Dermis microvascular lymphatic vessel endothelial cell (primary cell): ENCODE measurements around the gene VEGFA. TPM values are rescaled to one million over a fixed set of nuclear protein-coding genes. Genes with fewer than 3 reads are reported as not detected.

Experiments used
- DNase-seq, 2 donors: peaks; one replicate each; pipeline versions ENCODE4 v3.0.0 to v3.0.0-alpha.2; 2010; ENCODE audit warnings: low read depth in 2 of 2
- total RNA-seq: library from RNA; depleted of rRNA; stranded (reverse); fragments of >200 nt; gene quantifications from 2 replicates; pipeline ENCODE4 v1.2.1, GENCODE V29; 2014

The VEGFA gene
- 4.5 and 6.7 TPM in 2 replicates for total RNA-seq

DNA sequence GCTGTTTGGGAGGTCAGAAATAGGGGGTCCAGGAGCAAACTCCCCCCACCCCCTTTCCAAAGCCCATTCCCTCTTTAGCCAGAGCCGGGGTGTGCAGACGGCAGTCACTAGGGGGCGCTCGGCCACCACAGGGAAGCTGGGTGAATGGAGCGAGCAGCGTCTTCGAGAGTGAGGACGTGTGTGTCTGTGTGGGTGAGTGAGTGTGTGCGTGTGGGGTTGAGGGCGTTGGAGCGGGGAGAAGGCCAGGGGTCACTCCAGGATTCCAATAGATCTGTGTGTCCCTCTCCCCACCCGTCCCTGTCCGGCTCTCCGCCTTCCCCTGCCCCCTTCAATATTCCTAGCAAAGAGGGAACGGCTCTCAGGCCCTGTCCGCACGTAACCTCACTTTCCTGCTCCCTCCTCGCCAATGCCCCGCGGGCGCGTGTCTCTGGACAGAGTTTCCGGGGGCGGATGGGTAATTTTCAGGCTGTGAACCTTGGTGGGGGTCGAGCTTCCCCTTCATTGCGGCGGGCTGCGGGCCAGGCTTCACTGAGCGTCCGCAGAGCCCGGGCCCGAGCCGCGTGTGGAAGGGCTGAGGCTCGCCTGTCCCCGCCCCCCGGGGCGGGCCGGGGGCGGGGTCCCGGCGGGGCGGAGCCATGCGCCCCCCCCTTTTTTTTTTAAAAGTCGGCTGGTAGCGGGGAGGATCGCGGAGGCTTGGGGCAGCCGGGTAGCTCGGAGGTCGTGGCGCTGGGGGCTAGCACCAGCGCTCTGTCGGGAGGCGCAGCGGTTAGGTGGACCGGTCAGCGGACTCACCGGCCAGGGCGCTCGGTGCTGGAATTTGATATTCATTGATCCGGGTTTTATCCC lies at the start of gene VEGFA:
VEGFA (plus strand) TSS at position 686 of the 846 bp plus-strand sequence.
- peak; percentile 58 to 86 for DNase-seq

DNA sequence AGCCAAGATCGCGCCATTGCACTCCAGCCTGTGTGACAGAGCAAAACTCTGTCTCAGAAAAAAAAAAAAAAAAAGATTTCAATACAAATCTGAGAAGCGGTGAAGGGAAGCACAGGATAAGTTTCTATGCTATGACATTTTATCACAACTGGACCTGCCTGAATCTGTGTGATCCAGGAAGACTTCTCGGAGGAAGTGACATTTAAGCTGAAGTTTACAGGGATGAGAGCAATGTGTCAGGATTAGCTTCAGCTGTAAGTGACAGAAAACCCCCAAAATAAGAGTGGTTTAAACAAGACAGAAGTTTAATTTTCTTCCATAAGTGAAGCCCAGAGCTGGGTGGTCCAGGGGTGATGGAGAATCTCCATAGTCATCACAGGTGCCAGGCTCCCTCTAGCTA lies 49.0 kb upstream of the VEGFA start:
- DNase-seq, result no peak

DNA sequence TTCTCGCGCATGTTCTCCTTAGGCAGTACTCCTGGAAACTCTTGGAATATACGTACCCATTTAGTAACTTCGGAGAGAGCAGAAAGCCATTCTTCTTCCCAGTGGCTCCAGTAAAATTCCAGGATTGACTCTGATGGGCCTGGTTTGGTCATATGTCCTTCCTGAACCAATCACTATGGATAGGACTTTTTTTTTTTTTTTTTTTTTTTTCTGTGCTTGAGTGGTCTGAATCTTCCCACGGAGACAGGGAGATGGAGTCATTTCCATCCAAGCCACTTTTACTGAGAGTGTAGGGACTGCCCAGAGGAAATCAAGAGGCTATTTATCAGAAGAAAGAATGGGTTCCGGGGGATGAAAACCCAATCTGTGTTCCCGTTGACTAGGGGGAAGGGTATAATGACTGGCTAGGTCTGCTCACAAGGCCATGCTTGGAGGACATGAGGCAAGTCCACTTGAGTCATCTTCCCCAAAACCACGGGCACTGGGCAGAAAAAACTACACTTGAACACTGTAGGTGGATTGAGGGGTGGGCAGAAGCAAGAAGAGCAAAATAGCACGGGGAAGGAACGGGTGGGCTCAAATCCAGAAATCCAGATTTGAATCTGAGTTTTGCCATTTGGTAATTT lies 47.0 kb upstream of the VEGFA start:
- no peak for DNase-seq

DNA sequence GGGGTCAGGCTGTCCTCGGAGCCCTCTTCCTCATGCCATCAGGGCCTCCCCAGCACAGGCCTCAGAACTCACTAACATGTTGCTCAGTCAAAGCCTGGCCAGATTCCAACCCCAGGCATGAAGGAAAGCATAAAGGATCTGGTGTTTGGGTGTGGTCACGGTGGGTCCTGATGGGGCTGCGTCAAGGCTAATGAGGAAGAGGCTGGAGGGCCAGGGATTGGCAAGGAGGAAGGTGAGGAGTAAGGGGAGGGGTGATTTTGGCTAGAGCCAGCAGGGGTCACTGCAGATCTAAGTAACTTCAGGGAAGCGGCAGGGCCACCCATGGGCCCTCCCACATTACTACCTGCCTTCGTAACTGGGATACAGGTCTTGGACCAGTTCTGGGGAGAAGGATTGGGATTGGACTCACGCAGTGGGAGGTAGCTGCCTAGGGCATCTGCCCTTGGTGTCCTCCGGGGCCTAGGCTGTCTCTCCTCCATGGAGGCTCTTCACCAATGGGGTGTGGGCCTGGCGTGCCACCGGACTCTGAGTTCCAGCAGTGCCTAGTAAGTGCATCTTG lies 46.2 kb upstream of the VEGFA start:
- DNase-seq, result peak in 1 of 2 donors; percentile 75

DNA sequence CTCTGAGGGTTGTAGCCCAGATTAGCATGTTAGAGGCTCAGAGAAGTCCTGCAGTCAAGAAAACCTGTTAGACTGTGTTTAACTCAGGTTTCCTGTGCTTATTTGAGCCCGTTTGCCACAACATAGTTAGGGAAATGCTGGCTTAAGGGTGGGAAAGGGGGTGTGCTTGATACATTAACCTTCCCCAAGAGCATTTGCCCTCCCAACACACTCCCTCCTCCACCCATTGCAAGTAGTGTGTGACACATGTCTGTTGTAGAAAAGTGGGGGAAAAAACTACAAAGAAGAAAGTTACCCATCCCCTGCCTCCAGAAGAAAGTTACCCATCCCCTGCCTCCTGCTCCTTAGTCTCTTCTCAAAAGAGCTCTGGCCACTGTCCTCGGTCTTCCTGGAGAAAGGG lies 45.7 kb upstream of the VEGFA start:
- DNase-seq, result no peak

DNA sequence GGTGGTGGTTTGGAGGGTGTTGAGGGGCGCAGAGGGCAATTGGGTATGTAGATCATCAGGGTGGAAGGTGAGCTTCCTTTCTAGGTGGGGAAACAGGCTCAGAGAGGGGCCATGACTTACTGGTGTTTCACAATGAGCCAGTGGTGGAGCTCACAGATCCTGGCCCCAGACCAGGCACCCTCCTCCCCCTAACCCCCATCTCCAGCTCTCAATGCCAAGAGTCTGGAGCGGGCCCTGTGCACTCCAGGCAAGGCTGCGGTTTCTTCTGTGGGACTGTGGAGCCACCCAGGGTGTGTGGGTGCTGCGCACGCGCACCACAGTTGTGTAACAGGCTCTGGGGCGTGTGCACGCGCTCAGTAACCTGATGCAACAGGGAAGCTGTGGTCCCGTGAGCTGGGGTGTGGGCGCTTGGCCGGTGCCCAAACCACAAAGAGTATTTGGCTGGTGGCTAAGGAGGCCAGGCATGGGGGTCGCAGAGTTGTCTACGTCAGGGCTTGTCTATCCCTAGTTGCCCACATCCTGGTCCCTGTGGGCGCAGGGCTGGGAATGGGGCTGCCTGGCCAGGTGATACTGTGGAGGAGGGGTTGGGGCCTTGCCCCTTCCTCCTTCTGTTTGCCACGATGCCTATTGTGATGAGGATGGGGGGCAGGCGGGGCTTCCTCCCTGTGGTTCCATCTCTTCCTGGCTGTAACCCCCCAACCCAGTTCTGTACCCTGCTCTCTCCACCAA lies 44.9 kb upstream of the VEGFA start:
- DNase-seq, result no peak

DNA sequence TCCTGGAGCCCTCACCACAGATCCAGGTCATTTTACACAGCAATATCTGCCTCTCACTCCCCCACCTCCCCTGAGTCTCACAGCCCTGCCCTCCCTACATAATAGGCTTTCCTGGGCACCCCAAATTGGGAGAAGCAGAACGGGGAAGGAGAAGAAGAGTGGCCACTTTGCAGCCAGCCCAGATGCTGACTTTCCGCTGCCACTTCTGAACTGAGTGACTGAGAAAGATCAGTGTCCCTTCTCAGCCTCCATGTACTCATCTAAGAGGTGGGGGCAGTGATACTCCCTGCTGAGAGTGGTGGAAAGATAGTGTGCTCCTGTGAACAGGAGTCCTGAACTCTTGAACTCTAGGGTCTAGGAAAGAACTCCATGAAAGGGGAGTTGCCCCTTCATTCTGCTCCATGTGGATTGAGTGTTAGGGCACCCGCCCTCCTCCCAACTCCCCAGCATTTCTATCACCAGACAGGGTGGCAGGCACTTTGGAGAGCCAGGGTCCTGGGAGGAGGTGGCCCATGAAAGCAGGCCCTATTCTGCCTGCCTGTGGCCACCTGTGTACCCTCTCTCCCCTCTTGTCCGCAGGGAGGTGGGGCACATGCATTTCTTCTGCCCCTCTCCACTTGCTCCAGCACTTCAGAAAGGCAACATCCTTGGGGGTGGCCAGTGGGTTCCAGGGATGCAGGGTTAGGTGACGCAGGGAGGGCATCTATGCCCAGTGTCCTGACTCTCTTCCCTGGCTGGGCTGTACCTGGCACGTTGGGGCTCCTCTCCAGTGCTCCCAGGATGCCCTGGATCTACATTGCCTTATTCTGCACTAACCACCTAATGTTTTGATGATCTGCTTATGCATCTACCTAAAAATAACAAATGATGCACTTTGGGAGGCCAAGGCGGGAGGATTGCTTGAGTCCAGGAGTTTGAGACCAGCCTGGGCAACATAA lies 44.1 kb upstream of the VEGFA start:
- DNase-seq, result no peak

DNA sequence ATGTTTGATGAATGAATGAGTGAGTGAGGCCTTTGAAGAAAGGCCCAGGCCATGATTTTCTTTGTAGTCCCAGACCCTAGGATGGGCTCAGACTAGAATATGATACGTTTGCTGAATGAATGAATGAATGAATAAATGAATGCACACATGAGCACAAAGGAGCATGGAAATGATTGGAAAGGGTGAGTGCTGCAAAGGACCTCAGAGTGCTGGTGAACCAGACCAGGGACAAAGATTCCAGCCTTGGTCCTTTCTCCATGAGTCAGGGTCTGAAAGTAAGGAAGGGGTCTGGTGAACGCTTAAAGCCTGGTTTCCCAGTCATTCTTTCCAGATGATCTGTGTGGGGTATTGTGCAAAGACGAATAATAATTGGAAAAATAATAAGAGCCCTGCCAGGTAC lies 42.4 kb upstream of the VEGFA start:
- DNase-seq, result no peak

DNA sequence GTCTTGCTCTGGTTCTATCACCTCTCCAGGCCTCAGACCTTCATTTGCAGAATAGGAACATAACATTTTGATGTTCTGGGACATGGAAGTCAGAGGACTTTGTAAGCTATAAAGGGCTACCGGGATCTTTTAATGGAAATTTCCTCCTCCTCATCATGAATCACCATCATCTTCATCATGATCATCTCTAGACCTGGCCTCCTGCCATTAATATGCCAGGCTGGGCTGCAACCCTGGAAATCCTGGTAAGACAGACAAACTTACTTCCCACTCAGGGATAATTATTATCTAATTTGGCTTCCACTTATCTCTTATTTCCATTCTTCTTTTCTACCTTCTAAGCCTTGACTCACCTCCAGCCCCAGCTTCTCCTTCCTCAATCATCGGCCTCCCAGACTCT lies 41.4 kb upstream of the VEGFA start:
- DNase-seq, result no peak

DNA sequence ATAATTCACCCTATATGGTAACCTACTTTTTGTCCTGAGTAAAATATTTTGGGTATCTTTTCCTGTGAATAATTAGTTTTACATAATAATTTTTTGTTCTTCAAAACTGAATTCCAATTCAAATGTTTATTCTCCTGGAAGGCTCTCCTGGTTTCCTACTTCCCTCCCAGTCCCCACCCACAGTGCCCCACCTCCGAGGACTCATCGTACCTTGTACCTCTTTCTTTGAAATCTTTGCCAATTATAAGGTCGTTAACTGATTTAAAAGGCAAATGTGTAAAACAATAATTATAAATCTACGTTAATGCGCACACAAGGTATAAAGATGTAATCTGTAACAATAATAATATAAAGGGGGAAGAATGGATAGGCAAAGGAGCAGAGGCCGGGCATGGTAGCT lies 40.5 kb upstream of the VEGFA start:
- DNase-seq, result no peak

DNA sequence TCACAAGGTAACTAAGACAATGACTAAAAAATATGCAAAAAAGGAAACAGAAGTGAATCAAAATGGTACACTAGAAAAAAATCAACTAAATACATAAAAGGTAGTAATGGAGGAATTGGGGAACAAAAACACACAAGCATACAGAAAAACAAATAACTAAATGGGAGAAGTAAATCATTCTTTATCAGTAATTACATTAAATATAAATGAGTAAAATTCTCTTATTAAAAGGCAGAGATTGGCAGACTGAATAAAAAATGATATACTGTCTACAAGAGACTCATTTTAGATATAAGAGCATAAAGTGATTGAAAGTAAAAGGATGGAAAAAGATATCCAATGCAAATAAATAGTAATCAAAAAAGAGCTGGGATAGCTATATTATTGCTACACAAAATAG lies 39.4 kb upstream of the VEGFA start:
- no peak for DNase-seq

DNA sequence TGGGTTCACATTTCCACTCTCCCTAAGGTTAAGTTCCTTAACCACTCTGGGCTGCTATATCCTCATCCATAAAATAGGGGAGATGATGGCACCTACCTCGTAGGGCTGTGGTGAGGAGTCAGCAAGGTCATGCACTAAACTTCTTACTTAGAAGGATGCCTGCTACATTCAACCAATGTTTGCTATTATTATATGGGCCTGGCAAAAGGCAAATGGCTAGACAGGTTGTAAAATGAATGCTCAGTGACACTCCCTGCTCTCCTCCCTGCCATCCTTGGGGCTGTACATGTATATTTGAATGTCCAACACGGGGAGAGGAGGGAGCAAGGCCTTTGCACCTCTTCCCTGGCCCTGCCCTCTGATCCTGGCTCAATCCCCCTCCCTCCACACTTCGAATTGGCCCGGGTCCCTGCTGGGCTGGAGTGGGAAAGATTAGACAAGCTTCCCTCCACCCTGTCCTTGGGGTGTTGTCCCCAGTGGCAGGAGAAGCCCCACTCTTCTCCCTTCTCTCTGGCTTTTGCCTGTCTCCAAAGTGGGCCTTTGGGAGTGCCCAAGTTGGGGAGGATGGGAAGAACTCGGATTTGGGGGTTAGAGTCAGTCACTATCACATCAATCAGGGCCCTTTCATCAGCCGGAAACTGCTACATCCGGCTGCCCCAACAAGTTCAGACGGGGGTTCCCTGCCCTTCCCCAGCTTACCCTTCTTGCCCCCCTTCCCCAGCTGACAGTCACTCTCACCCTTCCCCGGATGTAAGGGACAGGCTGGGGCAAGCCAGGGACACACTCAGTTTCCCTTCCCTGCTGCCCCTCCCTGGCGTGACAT lies 36.3 kb upstream of the VEGFA start:
- peak in 1 of 2 donors; percentile 31 for DNase-seq

DNA sequence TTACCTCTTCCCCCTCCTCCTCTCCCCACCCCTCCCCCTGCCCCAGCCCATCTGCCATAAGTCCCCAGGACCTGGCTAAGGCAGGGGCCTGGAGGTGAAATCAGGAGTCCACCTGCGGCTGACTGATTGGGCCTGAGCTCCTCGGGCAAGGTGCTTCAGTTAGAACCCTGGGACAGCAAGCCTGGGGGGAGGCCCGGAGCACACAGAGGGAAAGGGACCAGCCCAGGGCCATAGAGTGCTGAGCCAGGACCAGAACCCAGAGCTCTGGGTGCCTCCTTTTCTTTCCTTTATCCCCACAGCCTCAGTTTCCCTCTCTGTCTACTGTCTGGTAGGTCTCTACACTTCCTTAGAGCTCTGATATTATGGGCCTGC lies 35.7 kb upstream of the VEGFA start:
- no peak for DNase-seq

DNA sequence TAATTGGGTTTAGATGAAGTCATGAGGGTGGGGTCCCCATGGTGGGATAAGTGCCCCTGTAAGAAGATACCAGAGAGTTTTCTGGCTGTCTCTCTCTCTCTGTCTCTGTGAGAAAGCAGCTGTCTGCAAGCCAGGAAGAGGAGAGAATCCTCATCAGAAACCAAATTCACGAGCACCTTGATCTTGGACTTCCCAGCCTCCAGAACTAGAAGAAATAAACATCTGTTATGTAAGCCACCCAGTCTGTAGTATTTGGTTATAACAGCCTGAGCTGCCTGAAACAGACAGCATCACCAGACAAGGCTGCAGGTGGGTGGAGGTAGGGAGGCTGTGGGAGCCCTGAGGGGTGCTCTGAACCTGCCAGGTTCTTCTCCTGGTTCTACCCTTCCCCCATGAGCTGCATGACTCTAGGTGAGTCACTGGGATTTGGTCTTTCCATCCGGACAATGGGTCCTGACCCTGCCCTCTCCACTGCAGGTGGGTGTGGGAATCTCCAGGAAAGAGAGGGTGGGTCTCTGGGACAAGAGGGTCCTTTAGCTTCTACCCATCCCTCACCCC lies 34.3 kb upstream of the VEGFA start:
- no peak for DNase-seq

DNA sequence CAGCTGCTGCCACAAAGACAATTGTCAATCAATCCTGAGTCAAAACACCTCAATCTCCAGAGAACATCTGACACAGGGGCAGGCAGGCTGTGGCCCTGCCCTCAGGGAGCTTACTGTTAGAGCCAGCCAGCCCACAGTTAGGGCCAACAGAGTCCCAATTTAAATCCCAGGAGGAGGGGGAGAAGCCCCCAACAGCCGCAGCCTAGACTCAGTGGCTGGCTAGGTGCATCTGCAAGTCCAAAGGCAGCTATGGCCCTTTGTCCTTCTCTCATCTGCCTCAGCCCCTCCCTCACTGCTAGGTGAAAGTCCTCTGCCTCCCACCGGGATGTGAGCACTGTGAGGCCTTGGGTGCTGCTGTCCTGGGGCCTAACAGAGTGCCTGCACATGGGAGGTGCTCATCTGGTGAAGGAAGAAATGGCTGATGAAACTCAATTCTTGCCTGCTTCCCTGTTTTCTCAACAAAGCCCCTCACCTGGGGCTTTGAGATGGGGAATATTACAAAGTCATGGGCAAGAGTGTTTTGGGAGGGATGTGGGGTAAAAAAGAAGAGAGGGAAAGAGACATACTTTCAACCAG lies 33.7 kb upstream of the VEGFA start:
- DNase-seq, result no peak

DNA sequence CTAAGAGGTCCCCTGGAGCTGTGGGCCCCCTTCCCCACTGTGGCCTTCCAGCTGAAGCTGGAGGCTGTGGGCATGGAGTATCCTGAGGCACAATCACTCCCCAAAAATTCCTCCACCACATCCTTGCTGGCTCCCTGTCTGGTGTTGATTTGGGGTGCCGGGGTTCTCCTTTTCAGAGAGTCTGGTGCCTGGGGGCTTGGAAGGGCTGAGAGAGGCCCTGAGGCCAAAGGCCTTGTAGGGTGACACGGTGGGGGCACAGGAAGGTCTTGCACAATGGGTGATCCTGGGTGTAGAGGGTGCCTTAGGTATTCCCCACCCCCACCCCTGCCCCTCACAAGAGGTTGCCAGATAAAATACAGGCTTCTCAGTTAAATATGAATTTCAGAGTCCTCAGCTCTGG lies 33.2 kb upstream of the VEGFA start:
- DNase-seq, result no peak

DNA sequence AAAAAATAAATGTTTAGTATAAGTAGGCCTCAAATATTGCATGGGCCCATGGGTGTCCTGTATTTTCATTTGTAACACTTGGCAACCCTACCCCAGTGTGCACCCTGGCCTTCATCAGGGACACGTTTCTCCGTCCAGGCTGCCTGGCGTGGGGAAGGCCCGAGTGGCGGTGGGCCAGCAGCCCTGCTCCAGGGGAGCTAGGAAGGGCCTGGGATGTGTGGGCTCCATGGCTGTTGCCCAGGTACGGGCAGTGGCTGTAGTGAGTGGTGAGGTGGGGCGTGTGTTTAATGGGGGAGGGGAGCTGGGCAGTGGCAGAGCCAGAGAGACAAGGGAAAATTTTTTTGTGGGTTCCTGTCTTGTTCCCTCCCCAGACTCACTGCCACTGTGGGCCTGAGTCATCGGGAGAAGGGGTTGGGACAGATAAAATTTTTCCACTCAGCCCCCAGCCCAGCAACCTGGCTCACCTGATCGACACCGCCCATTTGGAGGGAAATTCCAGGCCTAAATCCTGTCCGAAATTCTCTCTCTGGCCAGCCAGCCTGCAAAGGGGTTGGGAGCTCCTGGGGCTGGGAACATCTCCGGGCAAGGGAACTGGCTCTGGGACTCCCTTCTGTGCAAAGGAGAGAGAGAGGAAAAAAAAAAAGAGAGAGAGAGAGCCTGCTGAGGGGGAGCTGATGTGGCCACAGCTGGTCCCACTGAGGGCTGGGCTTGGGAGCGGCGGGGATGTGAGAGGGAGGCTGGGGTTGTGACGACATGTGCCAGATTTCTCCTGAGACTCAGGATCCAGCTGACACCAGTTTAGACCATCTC lies 32.5 kb upstream of the VEGFA start:
- DNase-seq, result no peak

DNA sequence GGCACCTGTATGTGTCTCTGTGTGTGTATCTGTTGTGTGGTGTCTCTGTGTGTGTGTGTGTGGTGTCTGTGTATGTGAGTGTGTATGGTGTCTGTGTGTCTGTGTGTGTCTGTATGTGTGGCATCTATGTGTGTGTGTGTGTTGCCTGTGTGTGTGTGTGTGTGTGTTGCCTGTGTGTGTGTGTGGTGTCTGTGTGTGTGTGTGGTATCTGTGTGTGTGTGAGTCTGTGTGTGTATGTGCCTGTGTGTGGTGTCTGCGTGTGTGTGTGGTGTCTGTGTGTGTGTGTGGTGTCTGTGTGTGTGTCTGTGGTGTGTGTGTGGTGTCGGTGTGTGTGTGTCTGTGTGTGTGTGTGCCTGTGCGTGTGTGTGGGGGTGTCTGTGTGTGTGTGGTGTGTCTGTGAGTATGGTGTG lies 31.7 kb upstream of the VEGFA start:
- no peak for DNase-seq
